HFFc6 (cell line): ENCODE measurements around the gene ATP2B3. TPM values are rescaled to one million over a fixed set of nuclear protein-coding genes. Genes with fewer than 3 reads are reported as not detected.

Experiments
- DNase-seq: peaks from one replicate; pipeline ENCODE4 v3.0.0-alpha.2; 2018
- H3K27ac Mint-ChIP-seq: 2 replicates; pipeline ENCODE4 v1.8.0; 2020; ENCODE audit warnings: mild to moderate bottlenecking, mixed read lengths
- H3K27me3 Mint-ChIP-seq: 2 replicates; pipeline ENCODE4 v1.8.0; 2021; ENCODE audit warnings: mild to moderate bottlenecking, moderate library complexity, mixed read lengths; ENCODE audit not compliant: insufficient read depth
- H3K36me3 Mint-ChIP-seq: 2 replicates; pipeline ENCODE4 v1.8.0; 2021; ENCODE audit warnings: low read depth, mixed read lengths
- H3K4me1 Mint-ChIP-seq: 2 replicates; pipeline ENCODE4 v1.8.0; 2020; ENCODE audit warnings: low read depth, mixed read lengths
- H3K4me3 Mint-ChIP-seq: 2 replicates; pipeline ENCODE4 v1.8.0; 2020; ENCODE audit warnings: mild to moderate bottlenecking, moderate library complexity, mixed read lengths
- H3K9me3 Mint-ChIP-seq: 2 replicates; pipeline ENCODE4 v1.8.0; 2020; ENCODE audit warnings: mild to moderate bottlenecking, mixed read lengths
- CTCF ChIP-seq: fragments of 200-600 bp; sonication (generic); IDR thresholded peaks from 2 replicates; pipeline ENCODE4 v1.5.0; 2021; ENCODE audit warnings: antibody characterized with exemption, mild to moderate bottlenecking
- total RNA-seq, 6 experiments: library from RNA; stranded (reverse); fragmentation: NEBNext Ultra II Directional; extraction: Animal tissue kit (Norgen Biotek cat#: 25700); gene quantifications; 2 replicates in 1 of 6; 3 replicates in 5 of 6; pipeline ENCODE4 v1.2.3, GENCODE V29; 2021

ATP2B3 gene
- total RNA-seq, 6 experiments from 2014 or later = not detected

- Mint-ChIP-seq H3K27ac (no peak overlapping the region; the same call in 1 of the 2 replicates), H3K27me3 (peaks cover 14% of the 10 kb centered on the region), H3K4me3 (no peak overlapping the region), H3K4me1 (peaks cover 11% of the 10 kb centered on the region), H3K9me3 (no peaks in the 10 kb centered on the region), H3K36me3 (no peaks in the 10 kb centered on the region)
- no peak for TF ChIP-seq CTCF
- peak; percentile 55 for DNase-seq
Observed at GRCh38 chrX:153551135-153551534, 33.7 kb downstream of the ATP2B3 start.

- peaks cover 11% of the 10 kb centered on the region for H3K4me1 Mint-ChIP-seq
- H3K27ac Mint-ChIP-seq = no peak overlapping the region
- H3K9me3 Mint-ChIP-seq = no peaks in the 10 kb centered on the region
- H3K4me3 Mint-ChIP-seq = no peak overlapping the region
- H3K27me3 Mint-ChIP-seq = peaks cover 8% of the 10 kb centered on the region
- no peaks in the 10 kb centered on the region for H3K36me3 Mint-ChIP-seq
- DNase-seq = peak; percentile 47
- peak; percentile 75 for TF ChIP-seq CTCF
Observed at GRCh38 chrX:153554519-153555167, 37.2 kb downstream of the ATP2B3 start.

- Mint-ChIP-seq H3K36me3 (no peaks in the 10 kb centered on the region), H3K27me3 (peaks cover 9% of the 10 kb centered on the region), H3K27ac (no peak overlapping the region), H3K4me1 (no peaks in the 10 kb centered on the region), H3K4me3 (no peak overlapping the region), H3K9me3 (no peaks in the 10 kb centered on the region)
- TF ChIP-seq CTCF = no peak
- no peak for DNase-seq
Observed at GRCh38 chrX:153556767-153557166, 39.3 kb downstream of the ATP2B3 start.

GRCh38 chrX:153557618-153558355, 40.3 kb downstream of the ATP2B3 start:
- no peak for TF ChIP-seq CTCF
- Mint-ChIP-seq H3K36me3 (no peaks in the 10 kb centered on the region), H3K27me3 (peaks cover 8% of the 10 kb centered on the region), H3K27ac (no peak overlapping the region), H3K4me3 (no peak overlapping the region), H3K9me3 (no peaks in the 10 kb centered on the region), H3K4me1 (no peaks in the 10 kb centered on the region)
- DNase-seq = no peak

- no peaks in the 10 kb centered on the region for H3K9me3 Mint-ChIP-seq
Observed at GRCh38 chrX:153560000-153560399, 42.6 kb downstream of the ATP2B3 start.

More at GRCh38 chrX:153560000-153560399, 42.6 kb downstream of the ATP2B3 start:
- H3K27me3 Mint-ChIP-seq = peaks cover 8% of the 10 kb centered on the region
- TF ChIP-seq CTCF = no peak
- no peaks in the 10 kb centered on the region for H3K36me3 Mint-ChIP-seq
- no peak overlapping the region for H3K4me3 Mint-ChIP-seq
- no peak overlapping the region for H3K27ac Mint-ChIP-seq
- no peaks in the 10 kb centered on the region for H3K4me1 Mint-ChIP-seq
- no peak for DNase-seq
